Astrocyte (in vitro differentiated cells and primary cell): ENCODE measurements around the gene SYTL3. TPM values are rescaled to one million over a fixed set of nuclear protein-coding genes. Genes with fewer than 3 reads are reported as not detected.

Source experiments
- DNase-seq: peaks from one replicate; pipeline ENCODE4 v3.0.0-alpha.2; 2010; ENCODE audit warnings: low read depth
- FAIRE-seq: peaks from 2 replicates; lab custom pipeline; 2011; peaks lifted over from hg19 to GRCh38; lab: Jason Lieb, UNC
- H2AFZ ChIP-seq: 2 replicates; pipeline ENCODE4 v1.6.0; 2012; ENCODE audit warnings: low read depth, low read length, inconsistent platforms
- H3K27ac ChIP-seq: 2 replicates; pipeline ENCODE4 v1.5.1; 2011; ENCODE audit warnings: low read depth, low read length, inconsistent platforms
- H3K27me3 ChIP-seq: 2 replicates; pipeline ENCODE4 v1.6.0; 2011; ENCODE audit warnings: low read length, inconsistent platforms; ENCODE audit not compliant: insufficient read depth
- H3K36me3 ChIP-seq: 2 replicates; pipeline ENCODE4 v1.5.1; 2011; ENCODE audit warnings: low read length, inconsistent platforms; ENCODE audit not compliant: insufficient read depth
- H3K4me1 ChIP-seq: 2 replicates; pipeline ENCODE4 v1.5.1; 2011; ENCODE audit warnings: low read length, inconsistent platforms; ENCODE audit not compliant: insufficient read depth
- H3K4me2 ChIP-seq: 2 replicates; pipeline ENCODE4 v1.6.0; 2012; ENCODE audit warnings: low read length, inconsistent platforms
- H3K4me3 ChIP-seq: 2 replicates; pipeline ENCODE4 v1.5.1; 2011; ENCODE audit warnings: low read depth, mild to moderate bottlenecking, low read length, inconsistent platforms; ENCODE audit not compliant: insufficient read depth
- H3K79me2 ChIP-seq: 2 replicates; pipeline ENCODE4 v1.6.0; 2012; ENCODE audit warnings: mild to moderate bottlenecking, low read length, inconsistent platforms; ENCODE audit not compliant: insufficient read depth
- H3K9ac ChIP-seq: 2 replicates; pipeline ENCODE4 v1.6.0; 2012; ENCODE audit warnings: mild to moderate bottlenecking, low read length, inconsistent platforms
- H3K9me3 ChIP-seq: 2 replicates; pipeline ENCODE4 v1.5.1; 2012; ENCODE audit warnings: low read depth, mild to moderate bottlenecking, low read length, inconsistent platforms; ENCODE audit not compliant: insufficient read depth
- H4K20me1 ChIP-seq: 2 replicates; pipeline ENCODE4 v1.6.0; 2012; ENCODE audit warnings: low read length, inconsistent platforms; ENCODE audit not compliant: insufficient read depth
- H3K27ac Mint-ChIP-seq: one replicate; pipeline ENCODE4 v1.8.0; 2021; ENCODE audit warnings: mild to moderate bottlenecking, mixed read lengths; ENCODE audit not compliant: unreplicated experiment
- H3K27me3 Mint-ChIP-seq: one replicate; pipeline ENCODE4 v1.8.0; 2021; ENCODE audit warnings: low read depth, mixed read lengths; ENCODE audit not compliant: unreplicated experiment
- H3K36me3 Mint-ChIP-seq: one replicate; pipeline ENCODE4 v1.8.0; 2021; ENCODE audit warnings: low read depth, mixed read lengths; ENCODE audit not compliant: unreplicated experiment
- H3K4me1 Mint-ChIP-seq: one replicate; pipeline ENCODE4 v1.8.0; 2021; ENCODE audit warnings: low read depth, mixed read lengths; ENCODE audit not compliant: unreplicated experiment
- H3K4me3 Mint-ChIP-seq: one replicate; pipeline ENCODE4 v1.8.0; 2021; ENCODE audit warnings: mild to moderate bottlenecking, moderate library complexity, mixed read lengths; ENCODE audit not compliant: unreplicated experiment
- H3K9me3 Mint-ChIP-seq: one replicate; pipeline ENCODE4 v1.8.0; 2021; ENCODE audit warnings: mild to moderate bottlenecking, mixed read lengths; ENCODE audit not compliant: unreplicated experiment
- CTCF ChIP-seq: IDR thresholded peaks from 2 replicates; pipeline ENCODE4 v1.5.1; 2011; ENCODE audit warnings: low read depth, mild to moderate bottlenecking, inconsistent platforms, low read length, moderate library complexity; ENCODE audit not compliant: insufficient read depth
- EZH2 ChIP-seq: IDR thresholded peaks from 2 replicates; pipeline ENCODE4 v1.6.1; 2012; ENCODE audit warnings: mild to moderate bottlenecking, low read length, inconsistent platforms; ENCODE audit not compliant: insufficient read depth
- total RNA-seq: library from RNA; stranded (reverse); gene quantifications from 2 replicates; pipeline ENCODE4 v1.2.1, GENCODE V29; 2021

Gene SYTL3
- total RNA-seq, 1 donor from 2014 or later, result 1.2 TPM

GRCh38 chr6:158722176-158722729 is 72.4 kb downstream of the SYTL3 start:
- DNase-seq, result no peak
- Mint-ChIP-seq H3K4me3 (no peak overlapping the region), H3K9me3 (no peaks in the 10 kb centered on the region), H3K27ac (no peak overlapping the region), H3K27me3 (no peaks in the 10 kb centered on the region), H3K4me1 (peaks cover 18% of the 10 kb centered on the region), H3K36me3 (no peaks in the 10 kb centered on the region)
- Histone ChIP-seq H3K4me2 (no peak overlapping the region), H3K9ac (no peak overlapping the region), H3K79me2 (no peaks in the 10 kb centered on the region), H3K4me1 (peaks cover 15% of the 10 kb centered on the region), H4K20me1 (no peaks in the 10 kb centered on the region), H3K27ac (no peak overlapping the region), H2AFZ (no peak overlapping the region), H3K27me3 (no peaks in the 10 kb centered on the region), H3K4me3 (no peak overlapping the region), H3K9me3 (no peaks in the 10 kb centered on the region), H3K36me3 (no peaks in the 10 kb centered on the region)
- FAIRE-seq, result no peak
- TF ChIP-seq EZH2 (no peak), CTCF (no peak)

DNA sequence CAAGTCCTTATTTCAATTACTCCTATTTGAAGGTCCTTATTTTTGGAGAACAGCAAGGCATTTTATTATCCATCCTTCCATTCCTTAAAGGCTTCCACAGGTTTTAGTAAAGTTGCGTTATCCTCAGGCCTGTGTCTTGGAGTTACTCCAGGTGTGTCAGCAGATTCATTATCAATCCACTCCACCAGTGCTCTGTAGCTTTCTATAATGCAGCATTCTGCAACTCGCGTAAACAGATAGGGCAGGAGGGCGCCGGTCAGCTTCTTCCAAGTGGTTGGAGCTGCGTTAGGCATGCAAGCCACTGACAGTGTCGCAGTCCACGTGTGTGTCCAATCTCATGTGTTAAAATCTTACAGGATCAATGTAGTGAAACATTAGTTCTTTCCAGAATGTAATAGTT is 75.8 kb downstream of the SYTL3 start:
- TF ChIP-seq CTCF, result no peak
- no peak for TF ChIP-seq EZH2
- H3K27me3 Mint-ChIP-seq, result no peaks in the 10 kb centered on the region
- no peak for DNase-seq
- no peaks in the 10 kb centered on the region for H3K36me3 Mint-ChIP-seq
- Histone ChIP-seq H3K4me1 (peaks cover 6% of the 10 kb centered on the region), H3K36me3 (no peaks in the 10 kb centered on the region), H4K20me1 (no peaks in the 10 kb centered on the region), H3K4me3 (no peak overlapping the region), H3K27ac (no peak overlapping the region), H3K9ac (no peak overlapping the region), H3K9me3 (no peaks in the 10 kb centered on the region), H3K27me3 (no peaks in the 10 kb centered on the region), H3K4me2 (no peak overlapping the region), H3K79me2 (no peaks in the 10 kb centered on the region), H2AFZ (no peak overlapping the region)
- H3K9me3 Mint-ChIP-seq, result peaks cover 3% of the 10 kb centered on the region
- peaks cover 9% of the 10 kb centered on the region for H3K4me1 Mint-ChIP-seq
- H3K4me3 Mint-ChIP-seq, result no peak overlapping the region
- no peak for FAIRE-seq
- no peak overlapping the region for H3K27ac Mint-ChIP-seq

DNA sequence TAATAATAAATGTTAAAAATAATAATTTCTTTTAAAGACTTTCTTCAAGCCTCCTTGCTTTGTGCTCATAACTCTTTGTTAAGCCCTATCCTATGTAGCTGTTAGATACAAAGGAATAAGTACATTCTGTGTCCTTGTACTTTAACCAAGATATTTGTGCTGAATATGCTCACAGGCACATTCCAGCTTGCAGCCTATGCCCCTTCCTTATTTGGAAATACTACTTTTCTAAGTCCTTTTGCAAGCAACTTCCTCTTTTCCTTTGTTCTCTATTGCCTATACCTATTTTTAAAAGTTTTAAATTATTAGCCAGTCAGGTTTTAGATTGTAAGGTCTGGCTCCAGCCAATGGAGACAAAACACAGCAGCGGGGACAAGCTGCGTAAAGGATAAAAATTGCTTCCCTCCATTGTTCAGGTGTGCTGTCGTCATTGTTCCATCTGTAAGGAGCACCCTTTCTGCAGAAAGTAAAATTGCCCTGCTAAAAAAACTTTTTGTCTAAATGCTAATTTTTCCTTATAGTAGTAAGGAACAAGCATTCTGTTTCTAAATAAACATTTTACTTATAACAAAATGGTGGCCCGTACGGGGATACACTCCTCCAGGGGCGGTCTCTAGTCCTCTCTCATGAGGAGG is 80.2 kb downstream of the SYTL3 start:
- Histone ChIP-seq H3K27ac (no peak overlapping the region), H2AFZ (no peak overlapping the region), H3K4me1 (no peaks in the 10 kb centered on the region), H3K36me3 (no peaks in the 10 kb centered on the region), H3K79me2 (no peaks in the 10 kb centered on the region), H4K20me1 (no peaks in the 10 kb centered on the region), H3K4me3 (no peak overlapping the region), H3K9me3 (peaks cover 10% of the 10 kb centered on the region), H3K4me2 (no peak overlapping the region), H3K27me3 (no peaks in the 10 kb centered on the region), H3K9ac (no peak overlapping the region)
- no peaks in the 10 kb centered on the region for H3K4me1 Mint-ChIP-seq
- H3K27me3 Mint-ChIP-seq, result no peaks in the 10 kb centered on the region
- FAIRE-seq (no peak), DNase-seq (no peak)
- no peak overlapping the region for H3K4me3 Mint-ChIP-seq
- TF ChIP-seq CTCF (no peak), EZH2 (no peak)
- H3K36me3 Mint-ChIP-seq, result peaks cover 2% of the 10 kb centered on the region
- peaks cover 11% of the 10 kb centered on the region for H3K9me3 Mint-ChIP-seq
- H3K27ac Mint-ChIP-seq, result no peak overlapping the region
